GM12878 (cell line): ENCODE results near the gene TPRKB. TPM values are rescaled to one million over a fixed set of nuclear protein-coding genes. Genes with fewer than 3 reads are reported as not detected.

Experiments
- ATAC-seq: fragments of 200-7000 bp; cut with Tn5 transposase; 3 replicates; pipeline ENCODE4 v1.9.1; 2020; ENCODE audit warnings: mild to moderate bottlenecking, moderate library complexity
- BruUV-seq: library from RNA; stranded (reverse); fragments of 400-500 nt; replicated peaks from 2 replicates; lab custom pipeline; 2021; lab: Mats Ljungman, UMichigan
- CTCF ChIA-PET: fragments of 300-600 bp; sonication (Branson Sonifier 250); formaldehyde crosslinking; extraction: SDS; loops from one replicate; lab custom pipeline; 2021; ENCODE audit warnings: inconsistent platforms; lab: Yijun Ruan, JAX
- POLR2A ChIA-PET: fragments of 350-600 bp; formaldehyde crosslinking; extraction: SDS; loops from one replicate; lab custom pipeline; 2021; ENCODE audit warnings: inconsistent platforms; lab: Charles Lee
- RAD21 ChIA-PET: fragments of 300-600 bp; sonication (Branson Sonifier 250); formaldehyde crosslinking; loops from one replicate; lab custom pipeline; 2023; ENCODE audit warnings: antibody characterized with exemption; ENCODE audit not compliant: unreplicated experiment; lab: Charles Lee
- SMC1A ChIA-PET: fragments of 300-600 bp; sonication (Branson Sonifier 250); formaldehyde crosslinking; loops from one replicate; lab custom pipeline; 2023; ENCODE audit not compliant: unreplicated experiment, uncharacterized antibody; lab: Charles Lee
- DNase-seq: peaks from one replicate; pipeline ENCODE4 v3.0.0-alpha.2; 2011; ENCODE audit warnings: low read depth, low spot score
- FAIRE-seq: peaks from 3 replicates; lab custom pipeline; 2011; peaks lifted over from hg19 to GRCh38; lab: Jason Lieb, UNC
- H2AFZ ChIP-seq: 2 replicates; pipeline ENCODE4 v1.6.0; 2011; ENCODE audit warnings: low read depth, low read length, control low read depth; ENCODE audit not compliant: control insufficient read depth
- H3K27ac ChIP-seq: 2 replicates; pipeline ENCODE4 v1.5.1; 2011; ENCODE audit warnings: control low read depth; ENCODE audit not compliant: control insufficient read depth, insufficient read depth
- H3K27me3 ChIP-seq, 2 experiments: replicated peaks in 1 of 2; 2 replicates each; pipeline versions ENCODE4 v1.6.0 to v1.6.1; 2011; ENCODE audit warnings: low read length in 1 of 2; ENCODE audit not compliant: control insufficient read depth in 2 of 2, insufficient read depth in 2 of 2
- H3K36me3 ChIP-seq, 2 experiments: 2 replicates each; pipeline ENCODE4 v1.5.1; 2011; ENCODE audit warnings: low read length in 1 of 2; ENCODE audit not compliant: control insufficient read depth in 2 of 2, insufficient read depth in 2 of 2
- H3K4me1 ChIP-seq: 2 replicates; pipeline ENCODE4 v1.6.1; 2011; ENCODE audit warnings: mild to moderate bottlenecking, low read length, moderate library complexity, mixed read lengths; ENCODE audit not compliant: control insufficient read depth, insufficient read depth
- H3K4me2 ChIP-seq: 2 replicates; pipeline ENCODE4 v1.6.0; 2011; ENCODE audit warnings: control low read depth; ENCODE audit not compliant: control insufficient read depth, insufficient read depth
- H3K4me3 ChIP-seq: fragments of 200-600 bp; sonication (generic); 2 replicates; pipeline ENCODE4 v1.5.1; 2016
- H3K79me2 ChIP-seq: 2 replicates; pipeline ENCODE4 v1.6.0; 2011; ENCODE audit warnings: low read length; ENCODE audit not compliant: control insufficient read depth, insufficient read depth
- H3K9ac ChIP-seq: 2 replicates; pipeline ENCODE4 v1.8.0; 2011; ENCODE audit warnings: low read length, control low read depth, mixed read lengths; ENCODE audit not compliant: control insufficient read depth, insufficient read depth
- H3K9me3 ChIP-seq: replicated peaks from 3 replicates; pipeline ENCODE4 v1.5.1; 2011; ENCODE audit warnings: mild to moderate bottlenecking, low read length; ENCODE audit not compliant: control insufficient read depth, insufficient read depth
- H4K20me1 ChIP-seq: 2 replicates; pipeline ENCODE4 v1.6.0; 2011; ENCODE audit not compliant: control insufficient read depth, insufficient read depth
- EGR1 ChIP-seq, 2 experiments: IDR thresholded peaks; 1 replicate in 1 of 2; 2 replicates in 1 of 2; pipeline ENCODE4 v1.6.1; 2011 to 2012; ENCODE audit warnings: low read depth in 2 of 2, low read length in 2 of 2, borderline replicate concordance in 1 of 2, mild to moderate bottlenecking in 1 of 2, moderate library complexity in 1 of 2
- HDAC6 ChIP-seq: fragments of 200-600 bp; sonication (generic); IDR thresholded peaks from one replicate; pipeline ENCODE4 v1.8.0; 2017; ENCODE audit warnings: antibody characterized with exemption; ENCODE audit not compliant: unreplicated experiment
- IKZF1 ChIP-seq: fragments of 450-650 bp; conservative IDR thresholded peaks from 2 replicates; pipeline ENCODE4 v1.6.1; 2017; ENCODE audit warnings: antibody characterized with exemption, mild to moderate bottlenecking
- IRF4 ChIP-seq: IDR thresholded peaks from 2 replicates; pipeline ENCODE4 v1.6.1; 2011; ENCODE audit warnings: low read depth, low read length
- MEF2A ChIP-seq: IDR thresholded peaks from 2 replicates; pipeline ENCODE4 v1.6.1; 2011; ENCODE audit warnings: low read depth, mild to moderate bottlenecking, low read length, moderate library complexity; ENCODE audit not compliant: insufficient read depth
- MTA2 ChIP-seq: fragments of 450-650 bp; IDR thresholded peaks from 2 replicates; pipeline ENCODE4 v1.6.1; 2016; ENCODE audit warnings: low read depth, mild to moderate bottlenecking, moderate library complexity
- NBN ChIP-seq: fragments of 450-650 bp; IDR thresholded peaks from 2 replicates; pipeline ENCODE4 v1.6.1; 2016
- RBBP5 ChIP-seq: fragments of 200-600 bp; sonication (generic); conservative IDR thresholded peaks from 2 replicates; pipeline ENCODE4 v1.6.1; 2016
- RFX5 ChIP-seq: IDR thresholded peaks from 2 replicates; pipeline ENCODE4 v1.6.1; 2011; ENCODE audit warnings: low read depth, low read length, improper control_type of control experiment
- SRF ChIP-seq, 2 experiments: IDR thresholded peaks; 2 replicates each; pipeline ENCODE4 v1.6.1; 2011; ENCODE audit warnings: low read depth in 2 of 2, low read length in 2 of 2, mild to moderate bottlenecking in 1 of 2, moderate library complexity in 1 of 2
- ZBED1 ChIP-seq: IDR thresholded peaks from 2 replicates; pipeline ENCODE4 v1.6.1; 2016; ENCODE audit warnings: borderline replicate concordance
- ZBTB33 ChIP-seq: fragments of 450-650 bp; IDR thresholded peaks from 2 replicates; pipeline ENCODE4 v1.6.1; 2017; ENCODE audit warnings: mild to moderate bottlenecking
- ZNF622 ChIP-seq: fragments of 450-650 bp; IDR thresholded peaks from 2 replicates; pipeline ENCODE4 v1.6.1; 2017; ENCODE audit warnings: mild to moderate bottlenecking, inconsistent platforms
- WGBS: methylation state at CpG from one replicate; pipeline ENCODE4 v1.1.6; 2016; ENCODE audit warnings: low lambda C conversion rate; ENCODE audit not compliant: insufficient replicate concordance, insufficient coverage; ENCODE audit errors: missing lambda C conversion rate; 5-methylcytosine and 5-hydroxymethylcytosine counted together
- in situ Hi-C: fragments of 300-500 bp; cut with MboI; formaldehyde crosslinking; loops from 9 replicates; pipeline ENCODE4 v1.14.3; 2018; ENCODE audit warnings: mixed read lengths
- intact Hi-C: fragments of 100-400 bp; cut with micrococcal nuclease; formaldehyde crosslinking; loops from one replicate; pipeline ENCODE4 v1.14.2; 2022; ENCODE audit not compliant: unreplicated experiment
- polyA plus RNA-seq, 11 experiments: library from polyadenylated mRNA; depleted of rRNA in 4 of 11; unstranded in 6 of 11; stranded (reverse) in 5 of 11; fragments of >200 nt; fragmentation: Nextera tagmentation in 4 of 11; fragmentation: Illumina TruSeq in 1 of 11; extraction: Ambion mirVana in 4 of 11; extraction: Trizol in 1 of 11; gene quantifications; 1 replicate in 1 of 11; 2 replicates in 10 of 11; pipeline versions ENCODE4 v1.2.1 to v1.2.3, GENCODE V29; 2011 to 2016; ENCODE audit warnings: inconsistent platforms in 2 of 11, missing spikeins in 2 of 11, low read depth in 1 of 11
- total RNA-seq, 4 experiments: library from RNA; depleted of rRNA in 3 of 4; stranded (reverse); fragments of >200 nt in 3 of 4; fragmentation: Illumina TruSeq in 1 of 4; extraction: Trizol in 1 of 4; gene quantifications; 2 replicates each; pipeline versions ENCODE4 v1.2.1 to v1.2.3, GENCODE V29; 2013 to 2021

TPRKB gene
- total and polyA plus RNA-seq, 10 of the 15 experiments (the other 5 are each of a cell fraction or from before 2014, with no cell fraction given) = 28.1 to 129 (median 67.2) TPM

- TF ChIP-seq IKZF1 (no peak), MTA2 (no peak), HDAC6 (no peak), NBN (no peak), RFX5 (no peak), ZBTB33 (no peak), IRF4 (no peak), RBBP5 (no peak), ZBED1 (no peak), EGR1 (IDR thresholded peaks at IDR 0.05; ENCODE audit: borderline replicate concordance in 1 of 2, low read depth in 2 of 2, low read length in 2 of 2) (no peak), SRF (IDR thresholded peaks at IDR 0.05; ENCODE audit: low read depth in 2 of 2, low read length in 2 of 2) (no peak), ZNF622 (no peak), MEF2A (no peak)
- TF ChIP-seq, all 136 proteins: peak for 0
- Histone ChIP-seq H4K20me1 (no peaks in the 10 kb centered on the region), H3K79me2 (no peaks in the 10 kb centered on the region), H3K4me3 (no peak overlapping the region), H2AFZ (no peak overlapping the region), H3K36me3 (no peaks in the 10 kb centered on the region), H3K4me2 (no peak overlapping the region), H3K27ac (no peak overlapping the region), H3K9ac (no peak overlapping the region), H3K27me3 (no peaks in the 10 kb centered on the region; a peak in 2 of 4 replicates), H3K4me1 (no peaks in the 10 kb centered on the region), H3K9me3 (no peaks in the 10 kb centered on the region; the same call in 2 of the 3 replicates)
- intact Hi-C loops (no loop called here), in situ Hi-C loops (no loop called here)
- no peak for ATAC-seq
- ChIA-PET RAD21 (no interaction called here), POLR2A (no interaction called here), SMC1A (no interaction called here), CTCF (no interaction called here)
- DNase-seq = no peak
- 49% methylated on average over 23 of the region's 23 CpGs for WGBS
- BruUV-seq = no TSS peak
- FAIRE-seq = no peak
These were observed 36.3 kb downstream of the TPRKB start for GRCh38 chr2:73700661-73701447.
